Suprapubic skin (tissue), 3 donors: ENCODE measurements around the gene CLSTN1.

Source experiments
- EP300 ChIP-seq: sonication (generic); formaldehyde crosslinking; IDR thresholded peaks from one replicate; pipeline ENCODE4 v1.6.1; 2017; ENCODE audit warnings: antibody characterized with exemption
- POLR2A ChIP-seq, 2 donors: fragments of 450-650 bp; IDR thresholded peaks; one replicate each; pipeline ENCODE4 v1.6.1; 2017; ENCODE audit warnings: antibody characterized with exemption in 2 of 2, mild to moderate bottlenecking in 2 of 2, moderate library complexity in 2 of 2
- TF ChIP-seq, protein P1 (sequence below), 2 donors: fragments of 200-600 bp in 1 of 2; fragments of 450-650 bp in 1 of 2; sonication (generic) in 1 of 2; IDR thresholded peaks; one replicate each; pipeline ENCODE4 v1.5.1; 2016 to 2019; ENCODE audit warnings: antibody characterized with exemption in 2 of 2, mild to moderate bottlenecking in 1 of 2, moderate library complexity in 1 of 2

DNA sequence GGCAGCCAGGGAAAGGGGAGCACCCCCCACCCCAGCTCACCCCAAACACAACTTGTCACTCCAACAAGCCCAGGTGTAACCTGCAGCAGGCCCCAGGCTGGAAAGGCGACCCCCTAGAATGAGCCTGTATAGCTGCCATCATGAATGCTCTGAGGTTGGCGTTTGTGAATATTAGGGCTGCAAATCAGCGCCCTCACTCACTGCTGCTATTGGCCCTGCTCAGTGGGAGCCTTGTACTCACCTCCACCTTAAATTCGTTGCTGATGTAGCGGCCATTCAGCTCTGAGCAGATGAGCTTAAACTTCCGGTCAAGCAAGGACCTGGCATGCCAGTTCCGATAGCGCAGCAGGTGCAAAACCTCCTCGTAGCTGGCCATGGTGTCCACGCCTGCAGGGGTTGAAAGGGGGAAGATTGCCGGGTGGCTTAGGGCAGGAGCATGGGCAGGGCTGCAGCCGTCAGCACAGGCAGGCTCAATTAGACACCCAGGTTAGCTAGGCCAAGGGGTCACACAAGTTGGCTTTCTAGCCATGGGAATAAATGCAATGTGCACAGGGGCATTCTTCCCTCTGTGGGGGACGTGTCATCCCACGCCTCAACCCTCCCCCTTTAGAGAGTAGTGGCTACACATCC lies 90.5 kb downstream of the CLSTN1 start:
- TF ChIP-seq, protein P1, sequence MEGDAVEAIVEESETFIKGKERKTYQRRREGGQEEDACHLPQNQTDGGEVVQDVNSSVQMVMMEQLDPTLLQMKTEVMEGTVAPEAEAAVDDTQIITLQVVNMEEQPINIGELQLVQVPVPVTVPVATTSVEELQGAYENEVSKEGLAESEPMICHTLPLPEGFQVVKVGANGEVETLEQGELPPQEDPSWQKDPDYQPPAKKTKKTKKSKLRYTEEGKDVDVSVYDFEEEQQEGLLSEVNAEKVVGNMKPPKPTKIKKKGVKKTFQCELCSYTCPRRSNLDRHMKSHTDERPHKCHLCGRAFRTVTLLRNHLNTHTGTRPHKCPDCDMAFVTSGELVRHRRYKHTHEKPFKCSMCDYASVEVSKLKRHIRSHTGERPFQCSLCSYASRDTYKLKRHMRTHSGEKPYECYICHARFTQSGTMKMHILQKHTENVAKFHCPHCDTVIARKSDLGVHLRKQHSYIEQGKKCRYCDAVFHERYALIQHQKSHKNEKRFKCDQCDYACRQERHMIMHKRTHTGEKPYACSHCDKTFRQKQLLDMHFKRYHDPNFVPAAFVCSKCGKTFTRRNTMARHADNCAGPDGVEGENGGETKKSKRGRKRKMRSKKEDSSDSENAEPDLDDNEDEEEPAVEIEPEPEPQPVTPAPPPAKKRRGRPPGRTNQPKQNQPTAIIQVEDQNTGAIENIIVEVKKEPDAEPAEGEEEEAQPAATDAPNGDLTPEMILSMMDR (IDR thresholded peaks at IDR 0.05) = no peak
- TF ChIP-seq EP300 (no peak), POLR2A (IDR thresholded peaks at IDR 0.05) (no peak)
